HG02840 (cell line): ENCODE measurements around the gene DMD.

Experiments
- ATAC-seq: cut with Tn5 transposase; IDR thresholded peaks from one replicate; pipeline ENCODE4 v1.9.1; 2021; ENCODE audit warnings: mild to moderate bottlenecking, moderate library complexity, moderate number of reproducible peaks; ENCODE audit not compliant: unreplicated experiment, low FRiP score

Gene DMD

DNA sequence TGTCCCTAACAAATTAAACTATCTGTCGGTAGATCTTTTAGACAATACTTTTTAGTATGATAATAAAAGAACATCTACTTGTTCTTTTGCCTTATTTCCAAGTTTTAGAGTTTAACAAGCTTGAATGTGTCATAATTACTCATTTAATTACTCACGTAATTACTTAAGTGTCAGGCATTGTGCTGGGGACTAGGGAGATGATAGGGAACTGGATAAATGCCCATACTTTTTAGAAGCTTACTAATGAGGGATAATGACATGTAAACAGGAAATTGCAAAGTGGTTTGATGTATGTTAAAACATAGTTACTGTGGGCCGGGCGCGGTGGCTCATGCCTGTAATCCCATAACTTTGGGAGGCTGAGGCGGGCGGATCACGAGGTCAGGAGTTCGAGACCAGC is 158.3 kb downstream of the DMD start:
- no peak for ATAC-seq

DNA sequence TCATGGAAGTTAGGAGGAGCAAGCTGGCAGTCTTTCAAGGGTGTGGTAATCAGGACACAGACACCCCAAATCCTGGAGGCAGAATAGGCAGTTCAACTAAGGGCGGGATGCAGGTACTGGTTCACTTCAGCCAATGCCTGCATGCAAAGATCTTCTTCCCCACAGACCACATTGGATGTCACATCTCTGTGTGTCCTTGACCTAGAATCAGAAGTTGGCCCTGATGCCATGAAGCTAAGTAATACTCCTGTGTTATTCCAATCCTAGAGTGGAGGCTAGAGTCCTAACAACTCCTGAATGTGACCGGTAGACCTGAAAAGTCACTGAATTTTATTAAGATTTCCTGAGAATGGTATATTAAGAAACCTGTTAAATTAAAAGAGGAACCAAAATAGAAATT is 165.5 kb downstream of the DMD start:
- ATAC-seq: no peak

DNA sequence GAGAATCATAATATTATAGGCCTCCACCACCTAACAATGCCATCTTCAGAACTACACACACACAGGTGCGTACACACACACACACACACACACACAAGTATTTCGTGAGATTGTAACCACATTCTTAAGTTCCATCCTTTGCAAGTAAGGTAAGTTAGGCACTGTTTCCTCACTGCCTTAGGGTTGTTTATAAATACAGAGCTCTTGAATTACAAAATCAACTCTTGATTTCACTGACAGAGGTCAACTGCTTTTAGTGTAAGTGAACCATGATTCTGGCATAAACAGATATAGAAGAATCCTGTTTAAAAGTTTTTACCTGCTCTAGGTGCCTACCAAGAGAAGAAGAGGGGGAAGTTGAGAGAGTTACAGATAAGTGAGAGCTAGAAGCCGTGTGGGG is 166.1 kb downstream of the DMD start:
- ATAC-seq: no peak

DNA sequence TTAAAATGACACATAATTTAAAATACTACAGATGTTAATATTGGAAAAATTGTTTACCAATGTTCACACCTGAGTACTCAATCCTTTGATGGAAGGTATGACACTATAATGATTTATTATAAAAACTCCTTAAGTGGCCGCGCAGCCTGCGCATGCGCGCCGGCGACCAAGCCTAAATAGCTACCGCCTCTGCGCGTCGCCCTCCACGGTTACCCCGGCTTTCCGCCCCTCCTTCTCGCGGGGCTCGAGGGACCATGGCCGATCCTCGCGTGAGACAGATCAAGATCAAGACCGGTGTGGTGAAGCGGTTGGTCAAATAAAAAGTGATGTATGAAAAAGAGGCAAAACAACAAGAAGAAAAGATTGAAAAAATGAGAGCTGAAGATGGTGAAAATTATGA is 170.2 kb downstream of the DMD start:
- ATAC-seq: no peak

- ATAC-seq: no peak
These were observed 178.6 kb downstream of the DMD start for GRCh38 chrX:33032700-33033099.

GRCh38 chrX:33014949-33015348 is 196.4 kb downstream of the DMD start:
- ATAC-seq: no peak

- ATAC-seq: no peak
These were observed 197.3 kb downstream of the DMD start for GRCh38 chrX:33014086-33014485.

DNA sequence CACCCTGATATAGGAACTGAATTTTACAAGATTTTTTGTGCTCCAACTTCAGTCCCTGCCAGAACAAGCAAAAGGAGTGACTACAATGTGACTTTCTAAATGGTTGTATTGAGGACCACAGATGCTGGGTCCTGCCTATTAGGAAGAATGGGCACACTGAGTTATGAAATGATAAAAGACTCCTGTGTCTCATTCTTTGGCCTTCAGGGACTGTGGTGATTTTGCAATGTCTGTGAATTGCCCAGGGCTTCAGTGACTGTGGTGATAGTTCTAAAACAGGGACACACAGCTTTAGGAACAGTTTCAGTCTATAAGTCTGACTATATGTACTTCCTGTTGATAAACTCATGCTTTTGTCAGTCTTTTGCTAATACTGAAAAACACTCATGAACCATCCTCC is 210.2 kb downstream of the DMD start:
- ATAC-seq: no peak

DNA sequence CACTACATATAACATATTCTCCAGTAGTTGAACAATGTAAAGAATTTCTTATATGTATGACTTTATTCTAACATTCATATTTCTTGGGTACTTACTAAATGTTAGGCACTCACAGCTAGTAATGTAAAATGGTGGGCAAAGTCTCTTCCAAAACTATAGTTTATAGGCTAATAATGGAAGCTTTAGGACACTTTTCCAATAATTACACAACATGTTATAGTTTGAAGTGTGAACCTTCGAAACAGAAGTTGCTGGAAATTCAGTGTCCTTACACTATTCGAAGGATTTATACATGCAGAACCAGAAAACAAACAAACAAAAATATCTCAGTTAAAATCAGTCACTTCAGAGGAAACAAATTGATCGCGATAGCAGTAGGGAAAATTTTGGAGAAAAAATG is 212.6 kb downstream of the DMD start:
- no peak for ATAC-seq

- ATAC-seq: no peak
These were observed 215.9 kb downstream of the DMD start for GRCh38 chrX:32995427-32995826.

DNA sequence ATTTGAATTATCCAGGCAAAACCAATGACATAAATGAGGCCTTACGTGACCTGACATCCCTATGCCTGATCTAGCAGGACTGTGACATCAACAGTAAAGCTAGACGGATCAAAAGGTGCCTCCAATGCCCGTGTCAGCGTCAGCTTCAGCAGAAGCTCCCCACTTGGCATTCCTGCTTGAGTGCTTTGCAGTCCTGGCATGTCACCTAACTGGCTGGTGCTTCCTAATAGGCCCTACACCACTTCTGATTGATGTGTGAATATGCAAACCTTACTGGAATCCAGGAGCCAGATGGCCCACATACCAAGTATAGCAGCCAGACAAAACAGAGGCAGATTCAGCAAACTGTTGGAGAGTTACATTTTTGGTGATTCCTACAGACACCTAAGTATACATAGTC is 224.2 kb downstream of the DMD start:
- ATAC-seq: no peak

DNA sequence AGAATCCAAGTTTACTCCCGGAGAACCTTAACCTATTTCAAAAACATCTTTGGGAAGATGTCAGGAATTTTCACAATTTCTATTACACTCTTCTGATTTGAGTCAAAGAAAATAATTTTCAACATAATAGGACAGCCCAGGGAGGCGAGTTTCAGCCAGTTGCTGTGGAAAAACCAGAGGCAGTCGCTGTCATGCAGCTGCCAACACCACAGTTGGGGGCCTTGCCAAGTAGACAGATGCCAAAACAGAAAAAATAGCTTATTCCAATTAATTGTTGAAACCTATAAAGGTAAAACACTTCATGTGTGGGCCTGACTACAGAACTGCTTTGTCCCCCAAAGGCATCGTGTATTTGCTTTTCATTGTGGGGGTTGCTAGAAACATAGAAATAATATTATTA is 225.8 kb downstream of the DMD start:
- no peak for ATAC-seq

DNA sequence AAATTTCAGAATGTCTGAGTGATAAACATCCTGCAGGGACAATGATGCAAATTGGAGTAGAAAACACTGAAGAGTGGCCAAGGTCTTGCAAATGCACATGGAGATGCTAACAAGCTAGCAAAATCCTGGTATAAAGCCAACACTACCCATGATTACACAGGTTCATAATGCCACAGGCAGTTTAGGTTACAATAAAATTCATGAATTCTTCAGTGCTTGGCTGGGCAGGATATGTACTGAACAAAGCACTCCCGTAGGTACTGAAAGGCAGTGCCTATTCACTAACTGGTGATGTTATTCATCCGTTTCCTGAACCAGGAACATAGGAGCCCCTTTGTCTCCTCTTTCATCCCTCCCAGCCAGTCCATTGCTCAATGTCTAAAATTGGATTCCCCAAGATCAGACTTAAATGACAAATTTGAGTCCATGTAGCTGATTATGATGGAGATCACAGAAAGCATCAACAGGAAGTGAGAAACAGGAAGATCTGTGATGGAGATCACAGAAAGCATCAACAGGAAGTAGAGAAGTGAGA is 244.5 kb downstream of the DMD start:
- no peak for ATAC-seq

DNA sequence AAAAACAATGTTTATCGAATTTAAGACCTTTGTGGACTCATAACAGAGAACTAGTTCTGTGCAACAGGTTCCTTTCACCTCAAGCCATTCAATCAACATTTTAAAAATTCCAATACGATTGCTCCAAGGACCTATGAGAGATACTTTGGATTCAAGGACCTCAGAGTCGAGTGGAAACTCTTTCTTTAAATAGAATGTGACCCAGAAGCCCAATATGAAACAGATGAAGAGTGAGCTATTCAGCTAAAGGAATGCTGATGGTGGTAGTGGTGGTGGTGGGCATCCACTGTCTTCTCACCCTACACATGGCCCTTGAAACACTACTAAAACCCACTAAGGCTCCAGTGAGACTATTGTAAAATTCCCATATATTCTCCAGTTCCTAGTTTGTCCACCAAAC is 257.2 kb downstream of the DMD start:
- no peak for ATAC-seq

GRCh38 chrX:32948130-32948529 is 263.2 kb downstream of the DMD start:
- ATAC-seq: no peak

DNA sequence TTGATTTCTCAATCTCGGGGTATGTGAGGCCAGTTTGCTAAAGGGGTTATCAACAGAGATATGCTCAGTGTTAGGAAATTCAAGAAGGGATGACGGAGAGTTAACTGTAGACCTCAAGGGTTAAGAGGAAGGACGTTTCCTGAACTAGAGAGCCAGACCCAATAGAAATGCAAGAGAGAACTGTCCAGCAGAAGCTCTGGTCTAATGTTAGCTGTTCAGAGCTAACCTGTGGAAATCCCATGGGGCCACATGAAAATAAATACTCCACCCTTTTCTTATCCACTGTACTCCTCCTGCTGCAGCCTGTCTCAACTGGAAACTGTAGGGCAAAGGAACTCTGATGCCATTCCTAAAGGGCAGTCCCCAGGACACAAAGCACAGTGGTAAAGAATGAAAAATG is 274.3 kb downstream of the DMD start:
- no peak for ATAC-seq

GRCh38 chrX:32933548-32933947 is 277.8 kb downstream of the DMD start:
- no peak for ATAC-seq

GRCh38 chrX:32929040-32929439 is 282.3 kb downstream of the DMD start:
- ATAC-seq: no peak

DNA sequence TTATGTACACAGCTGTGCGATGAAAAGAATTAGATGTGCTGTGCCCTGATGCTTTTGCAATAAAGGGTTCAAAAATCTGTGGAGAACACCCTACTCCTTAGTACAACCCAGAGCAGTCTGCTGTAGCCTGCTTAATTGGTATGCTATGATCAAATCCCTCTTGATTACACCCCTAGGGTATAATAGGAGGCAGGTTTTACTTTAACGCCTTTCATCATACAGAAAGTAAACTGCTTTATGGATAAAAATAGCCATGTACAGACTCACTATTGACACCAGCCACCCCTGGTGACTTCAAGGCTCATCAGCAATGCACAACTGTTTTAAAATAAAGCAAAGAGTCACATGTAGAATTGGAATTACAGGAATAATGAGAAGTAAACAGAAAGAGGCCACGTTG is 315.3 kb downstream of the DMD start:
- no peak for ATAC-seq

DNA sequence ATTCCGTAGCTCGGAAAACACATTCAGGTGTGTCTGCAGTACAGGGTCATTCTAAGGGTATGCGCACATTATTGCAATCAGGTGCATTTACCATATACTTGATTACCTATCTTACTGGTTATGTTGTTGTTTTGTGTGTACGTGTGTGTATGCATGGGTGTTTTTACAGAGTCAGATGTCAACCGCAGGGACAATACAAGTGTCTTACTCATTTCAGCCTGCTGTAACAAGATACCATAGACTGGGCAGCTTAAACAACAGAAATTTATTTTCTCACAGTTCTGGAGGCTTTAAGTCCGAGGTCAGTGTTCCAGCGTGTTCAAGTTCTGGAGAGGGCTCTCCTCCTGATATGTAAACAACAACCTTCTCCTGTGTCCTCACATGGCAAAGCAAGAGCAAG is 316.7 kb downstream of the DMD start:
- ATAC-seq: no peak

DNA sequence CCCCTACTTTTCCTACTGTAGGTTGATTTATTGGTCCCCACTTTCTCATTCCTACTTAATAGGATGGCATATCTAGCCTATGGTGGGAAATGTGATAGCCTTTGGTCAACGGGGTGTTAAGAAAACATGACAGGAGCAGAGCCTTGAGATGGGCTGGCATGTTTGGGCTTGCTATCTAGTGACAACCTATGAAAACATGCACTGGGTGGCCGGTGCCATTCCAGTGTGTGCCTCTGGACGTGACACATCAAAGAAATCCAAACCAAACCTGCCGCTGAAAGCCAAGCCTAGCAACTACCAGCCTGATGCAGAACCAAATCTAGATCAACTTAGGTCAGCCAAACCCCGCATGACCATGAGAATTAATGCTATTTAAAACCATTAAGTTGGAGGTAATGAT is 317.6 kb downstream of the DMD start:
- no peak for ATAC-seq

DNA sequence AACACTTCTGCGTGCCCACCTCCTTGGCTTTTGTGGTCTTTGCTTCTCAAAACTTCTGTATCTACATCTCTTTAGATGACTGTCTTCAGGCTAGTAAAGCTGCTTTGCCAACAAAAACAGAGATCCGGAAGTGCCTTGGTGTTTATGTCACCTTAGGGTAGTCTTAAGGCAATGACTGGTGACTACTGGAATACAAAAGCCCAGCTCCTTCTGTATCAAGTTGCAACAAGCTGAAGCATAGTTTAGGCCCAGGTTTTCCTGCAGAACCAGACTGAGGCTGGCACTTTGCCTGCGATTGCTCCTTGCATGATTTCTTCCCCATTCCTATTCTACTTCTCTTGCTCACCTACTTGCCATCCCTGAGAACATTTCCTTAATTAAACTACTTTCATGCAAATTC is 333.8 kb downstream of the DMD start:
- ATAC-seq: no peak

DNA sequence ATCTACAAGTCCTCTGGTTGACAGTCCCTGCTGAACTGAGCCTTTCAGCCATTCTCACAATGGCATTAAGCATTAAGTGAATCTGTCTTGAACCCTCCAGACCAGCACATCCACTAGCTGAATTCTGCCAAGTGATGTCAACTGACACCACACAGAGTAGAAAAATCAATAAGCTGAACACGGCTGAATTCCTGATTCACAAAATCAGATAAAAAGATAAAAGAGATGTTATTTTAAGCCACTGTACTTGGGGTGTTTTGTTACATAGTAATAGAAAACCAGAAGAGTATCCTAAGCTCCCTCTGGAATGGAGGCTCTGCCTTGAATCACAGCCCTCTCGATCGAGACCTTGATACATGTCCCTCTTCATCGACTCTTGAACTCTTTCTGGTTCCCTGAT is 336.5 kb downstream of the DMD start:
- no peak for ATAC-seq
